Measurements from ENCODE around the gene TMC1.

The TMC1 gene

DNA sequence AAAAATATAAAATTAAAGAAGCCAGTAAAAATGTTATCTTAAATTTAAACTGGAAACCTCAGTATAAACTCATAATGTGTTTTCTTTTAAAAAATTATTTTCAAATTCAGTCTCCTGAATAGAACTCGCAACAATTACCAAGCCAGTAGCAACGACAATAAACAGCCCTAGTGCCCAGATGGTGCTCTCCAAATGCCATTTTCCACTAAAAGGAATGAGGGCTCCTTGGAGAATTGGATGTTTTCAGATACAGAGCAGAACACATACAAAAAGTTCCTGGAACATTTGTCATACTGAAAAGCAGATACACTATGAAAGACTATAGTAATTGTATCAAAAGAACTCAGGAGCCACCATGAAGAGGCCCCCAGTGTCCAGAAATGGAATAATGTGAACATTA is 97.4 kb downstream of the TMC1 start:
- no peak for DNase-seq

GRCh38 chr9:72622186-72622585 is 100.8 kb downstream of the TMC1 start:
- no peak for DNase-seq

DNA sequence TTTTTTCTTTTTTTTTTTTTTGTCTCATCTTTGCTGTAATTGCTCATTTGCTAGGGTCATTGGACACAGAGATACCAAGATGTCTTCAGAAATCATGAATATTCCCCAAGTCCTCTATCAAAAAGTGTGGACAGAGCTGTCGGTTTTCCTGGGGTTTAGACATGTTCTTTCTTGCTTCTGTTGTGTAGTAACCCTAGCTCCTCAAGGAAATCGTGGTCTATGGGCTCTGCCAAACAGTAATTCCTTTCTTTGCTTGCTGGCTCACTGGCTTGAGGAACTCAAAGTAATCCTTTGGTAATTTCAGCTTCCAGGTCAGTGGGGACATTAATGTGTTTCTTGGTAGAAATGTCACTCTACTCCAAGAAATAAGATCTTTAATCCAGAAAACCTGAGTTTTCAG is 101.7 kb downstream of the TMC1 start:
- DNase-seq, result no peak

GRCh38 chr9:72627147-72627546 is 105.7 kb downstream of the TMC1 start:
- DNase-seq, result no peak

GRCh38 chr9:72627956-72628540 is 106.6 kb downstream of the TMC1 start:
- DNase-seq, result no peak

DNA sequence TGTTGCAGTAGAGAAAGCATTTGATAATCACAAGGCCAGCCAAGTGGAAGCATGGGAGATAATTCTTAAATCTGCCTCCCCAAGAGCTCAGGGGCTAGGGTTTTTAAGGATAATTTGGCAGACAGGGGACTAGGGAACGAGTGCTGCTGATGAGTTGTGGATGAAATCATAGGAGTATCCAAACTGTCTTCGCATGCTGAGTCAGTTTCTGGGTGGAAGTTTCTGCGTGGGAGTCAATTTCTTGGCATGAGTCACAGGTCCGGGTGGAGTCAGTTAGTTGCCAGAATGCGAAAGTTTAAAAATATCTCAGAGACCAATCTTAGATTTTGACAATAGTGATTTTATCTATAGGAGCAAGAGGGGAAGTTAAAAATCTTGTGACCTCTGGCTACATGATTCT is 112.6 kb downstream of the TMC1 start:
- no peak for DNase-seq

DNA sequence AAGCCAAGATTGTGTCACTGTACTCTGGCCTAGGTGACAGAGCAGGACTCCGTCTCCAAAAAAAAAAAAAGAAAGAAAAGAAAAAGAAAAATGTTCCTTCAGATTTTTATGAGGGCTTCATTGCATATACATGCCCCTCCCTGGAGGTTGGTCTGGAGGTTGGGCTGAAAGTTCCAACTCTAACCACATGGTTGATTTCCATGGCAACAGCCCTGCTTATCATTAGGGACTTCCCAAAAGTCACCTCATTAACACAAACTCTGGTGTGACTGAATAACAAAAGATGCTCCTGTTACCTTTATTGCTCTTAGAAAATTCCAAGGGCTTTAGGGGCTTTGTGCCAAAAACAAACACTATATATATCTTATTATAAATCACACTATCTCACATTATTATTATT is 113.8 kb downstream of the TMC1 start:
- no peak for DNase-seq

GRCh38 chr9:72636621-72637020 is 115.2 kb downstream of the TMC1 start:
- DNase-seq, result no peak

DNA sequence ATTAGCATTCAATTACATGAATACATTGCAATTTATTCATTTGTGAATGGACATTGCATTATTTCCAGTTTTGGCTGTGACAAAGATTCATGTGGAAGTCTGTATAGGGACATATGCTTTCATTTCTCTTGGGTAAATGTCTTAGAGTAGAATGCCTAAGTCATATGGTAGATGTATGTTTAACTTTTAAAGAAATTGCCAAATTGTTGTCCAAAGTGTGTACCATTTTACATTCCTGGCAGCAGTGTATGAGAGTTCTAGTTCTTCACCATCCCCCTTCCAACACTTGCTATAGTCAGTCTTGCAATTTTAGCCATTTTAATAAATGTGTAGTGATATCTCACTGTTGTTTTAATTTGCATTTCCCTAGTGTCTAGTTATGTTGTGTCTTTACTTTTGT is 122.2 kb downstream of the TMC1 start:
- DNase-seq, result no peak

DNA sequence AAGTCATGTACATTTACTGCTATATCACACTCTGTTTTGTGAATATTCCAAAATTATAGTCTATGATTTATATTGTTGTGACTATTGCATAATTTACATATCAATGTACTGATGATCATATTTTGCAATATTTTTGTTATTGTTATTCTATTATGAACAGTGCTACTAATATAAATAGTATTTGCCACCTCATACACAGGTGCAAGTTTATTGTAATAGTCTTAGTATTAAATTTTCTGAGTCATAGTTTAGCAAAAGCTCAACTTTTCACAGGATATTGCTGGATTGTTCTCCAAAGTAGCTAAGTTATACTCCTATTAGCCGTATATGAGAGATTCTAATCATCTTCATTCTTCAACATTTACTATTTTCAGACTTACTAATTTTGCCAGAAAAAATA is 124.7 kb downstream of the TMC1 start:
- DNase-seq, result no peak

GRCh38 chr9:72648324-72649126 is 127.1 kb downstream of the TMC1 start:
- DNase-seq, result no peak

- no peak for DNase-seq
Observed at GRCh38 chr9:72649127-72649442, 127.7 kb downstream of the TMC1 start.

GRCh38 chr9:72650206-72650605 is 128.8 kb downstream of the TMC1 start:
- no peak for DNase-seq

DNA sequence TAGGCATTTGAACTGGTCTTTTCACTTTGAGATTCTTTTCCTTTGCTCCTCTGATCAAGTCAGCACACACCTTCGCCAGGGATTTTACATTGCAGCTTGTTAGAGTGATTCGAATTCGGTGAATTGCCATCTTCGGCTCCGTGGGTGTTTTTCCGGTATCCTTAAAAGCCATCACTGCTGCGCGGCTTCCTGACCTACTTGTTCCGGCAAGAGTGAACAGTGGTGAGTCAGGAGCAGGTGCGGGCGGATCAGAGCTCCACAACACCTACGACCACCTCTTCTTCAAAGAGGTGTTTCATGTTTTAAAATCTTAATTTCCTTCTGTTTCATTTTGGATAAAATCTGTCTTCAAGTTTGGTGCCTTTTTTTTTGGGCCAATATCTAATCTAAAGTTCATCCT is 134.6 kb downstream of the TMC1 start:
- no peak for DNase-seq

DNA sequence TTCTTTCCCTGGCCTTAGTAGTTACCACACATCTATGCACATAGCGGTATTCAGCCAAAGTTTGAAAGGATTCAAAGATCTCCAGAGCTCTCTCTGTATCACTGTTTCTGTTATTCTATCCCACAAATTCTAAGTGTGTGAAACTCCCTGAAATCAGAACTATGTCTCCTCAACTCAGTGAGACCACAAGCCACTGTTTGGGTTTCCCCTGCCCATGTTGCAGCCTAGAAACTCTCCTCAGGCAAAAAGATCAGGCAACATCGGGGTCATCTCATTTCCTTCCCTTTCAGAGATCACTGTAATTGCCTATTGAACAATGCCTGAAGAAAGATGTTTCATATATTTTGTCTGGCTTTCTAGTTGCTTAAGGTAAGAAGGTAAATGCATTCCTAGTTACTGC is 135.6 kb downstream of the TMC1 start:
- DNase-seq, result no peak

DNA sequence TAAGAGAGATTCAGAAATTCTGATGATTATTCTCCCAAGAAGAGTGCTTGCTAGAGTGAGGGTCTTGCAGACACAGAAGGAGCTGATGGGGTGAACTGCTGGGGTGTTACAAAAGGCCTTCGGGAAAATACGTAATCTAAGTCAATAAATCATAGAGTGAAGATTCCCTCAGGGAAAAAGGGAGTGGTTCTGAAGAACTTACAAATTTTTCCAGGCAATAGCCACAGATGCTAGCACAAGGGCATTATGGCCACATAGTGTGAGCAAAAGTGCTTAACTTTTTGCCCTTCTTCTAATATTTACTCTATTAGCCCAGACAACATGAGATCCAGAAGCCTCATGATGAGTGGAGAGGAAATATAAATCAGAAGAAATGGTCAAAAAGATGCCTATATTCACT is 137.3 kb downstream of the TMC1 start:
- DNase-seq, result no peak

- no peak for DNase-seq
Observed at GRCh38 chr9:72661401-72662135, 140.2 kb downstream of the TMC1 start.

- DNase-seq, result no peak
Observed at GRCh38 chr9:72665421-72665820, 144.0 kb downstream of the TMC1 start.

GRCh38 chr9:72667181-72667580 is 145.8 kb downstream of the TMC1 start:
- DNase-seq, result no peak

- no peak for DNase-seq
Observed at GRCh38 chr9:72674961-72675360, 153.6 kb downstream of the TMC1 start.

GRCh38 chr9:72675586-72675985 is 154.2 kb downstream of the TMC1 start:
- no peak for DNase-seq

GRCh38 chr9:72680593-72681282 is 159.3 kb downstream of the TMC1 start:
- DNase-seq, result no peak

- DNase-seq, result no peak
Observed at GRCh38 chr9:72681283-72681630, 159.8 kb downstream of the TMC1 start.

DNA sequence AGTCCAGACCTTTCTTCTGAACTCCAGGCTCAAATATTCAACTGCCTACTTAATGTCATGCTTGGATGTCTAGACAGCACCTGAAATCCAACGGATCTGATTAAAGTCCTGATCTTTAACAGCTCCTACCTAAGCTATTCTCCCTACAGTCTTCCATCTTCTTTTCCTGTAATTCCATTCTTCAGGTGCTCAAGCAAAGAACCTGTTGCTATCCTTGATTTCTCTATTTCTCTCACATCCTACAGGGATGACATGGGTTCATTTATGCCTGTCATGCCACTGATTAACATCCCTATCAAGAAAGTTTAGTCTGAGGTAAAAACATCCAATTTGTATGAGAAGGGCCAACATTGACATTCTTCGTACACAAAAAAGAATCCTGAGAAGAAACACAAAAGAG is 163.2 kb downstream of the TMC1 start:
- DNase-seq, result no peak

Measured in NCI-H510A treated with DMSO at 0.1 percent for 48 hours (cell line).